Neural crest cell (in vitro differentiated cells): ENCODE results near the gene GHITM. TPM values are rescaled to one million over a fixed set of nuclear protein-coding genes. Genes with fewer than 3 reads are reported as not detected.
"Not testable (repeated sequence)": the region's sequence is repeated elsewhere in the genome, so short reads cannot be mapped to it uniquely, and the experiment has no call there.

Experiments used
- DNase-seq: peaks from one replicate; pipeline ENCODE4 v3.0.0; 2021; ENCODE audit warnings: low read depth, mixed read lengths, low spot score
- H3K27ac Mint-ChIP-seq: one replicate; pipeline ENCODE4 v1.8.0; 2021; ENCODE audit warnings: mild to moderate bottlenecking, mixed read lengths; ENCODE audit not compliant: unreplicated experiment
- H3K27me3 Mint-ChIP-seq: 2 replicates; pipeline ENCODE4 v1.8.0; 2021; ENCODE audit warnings: low read depth, mild to moderate bottlenecking, mixed read lengths
- H3K36me3 Mint-ChIP-seq: 2 replicates; pipeline ENCODE4 v1.8.0; 2021; ENCODE audit warnings: low read depth, mild to moderate bottlenecking, mixed read lengths
- H3K4me1 Mint-ChIP-seq: 2 replicates; pipeline ENCODE4 v1.8.0; 2021; ENCODE audit warnings: mixed read lengths
- H3K4me3 Mint-ChIP-seq: one replicate; pipeline ENCODE4 v1.8.0; 2021; ENCODE audit warnings: mild to moderate bottlenecking, mixed read lengths
- H3K9me3 Mint-ChIP-seq: 2 replicates; pipeline ENCODE4 v1.8.0; 2021; ENCODE audit warnings: mixed read lengths
- total RNA-seq: library from RNA; stranded (reverse); gene quantifications from 2 replicates; pipeline ENCODE4 v1.2.1, GENCODE V29; 2021
- TF ChIP-seq, protein P1 (sequence below): fragments of 200-600 bp; sonication (generic); conservative IDR thresholded peaks from 2 replicates; pipeline ENCODE4 v1.5.0; 2021; ENCODE audit warnings: antibody characterized with exemption, mild to moderate bottlenecking

GHITM gene
- total RNA-seq, 1 donor from 2014 or later = 105 TPM

DNA sequence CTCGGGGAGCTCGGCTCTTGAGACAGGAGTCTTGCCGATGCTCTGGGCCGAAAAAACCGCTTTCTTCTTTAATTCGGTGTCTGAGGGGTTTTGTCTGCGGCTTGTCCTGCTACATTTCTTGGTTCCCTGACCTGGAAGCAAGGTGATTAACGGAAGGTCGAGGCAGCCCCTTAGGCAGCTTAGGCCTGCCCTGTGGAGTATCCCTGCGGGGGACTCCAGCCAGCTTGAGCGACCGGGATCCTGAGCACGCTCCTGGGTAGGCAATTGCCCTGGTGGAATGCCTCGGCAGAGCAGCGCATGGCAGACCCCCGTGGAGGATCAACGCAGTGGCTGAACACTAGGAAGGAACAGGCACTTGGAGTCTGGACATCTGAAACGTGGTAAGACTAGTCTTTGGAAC, 30.5 kb upstream of the GHITM start:
- H3K27me3 Mint-ChIP-seq = peaks cover 3% of the 10 kb centered on the region
- H3K36me3 Mint-ChIP-seq = no peaks in the 10 kb centered on the region
- no peak for DNase-seq
- H3K27ac Mint-ChIP-seq = no peak overlapping the region
- H3K4me1 Mint-ChIP-seq = no peaks in the 10 kb centered on the region
- TF ChIP-seq, protein P1, sequence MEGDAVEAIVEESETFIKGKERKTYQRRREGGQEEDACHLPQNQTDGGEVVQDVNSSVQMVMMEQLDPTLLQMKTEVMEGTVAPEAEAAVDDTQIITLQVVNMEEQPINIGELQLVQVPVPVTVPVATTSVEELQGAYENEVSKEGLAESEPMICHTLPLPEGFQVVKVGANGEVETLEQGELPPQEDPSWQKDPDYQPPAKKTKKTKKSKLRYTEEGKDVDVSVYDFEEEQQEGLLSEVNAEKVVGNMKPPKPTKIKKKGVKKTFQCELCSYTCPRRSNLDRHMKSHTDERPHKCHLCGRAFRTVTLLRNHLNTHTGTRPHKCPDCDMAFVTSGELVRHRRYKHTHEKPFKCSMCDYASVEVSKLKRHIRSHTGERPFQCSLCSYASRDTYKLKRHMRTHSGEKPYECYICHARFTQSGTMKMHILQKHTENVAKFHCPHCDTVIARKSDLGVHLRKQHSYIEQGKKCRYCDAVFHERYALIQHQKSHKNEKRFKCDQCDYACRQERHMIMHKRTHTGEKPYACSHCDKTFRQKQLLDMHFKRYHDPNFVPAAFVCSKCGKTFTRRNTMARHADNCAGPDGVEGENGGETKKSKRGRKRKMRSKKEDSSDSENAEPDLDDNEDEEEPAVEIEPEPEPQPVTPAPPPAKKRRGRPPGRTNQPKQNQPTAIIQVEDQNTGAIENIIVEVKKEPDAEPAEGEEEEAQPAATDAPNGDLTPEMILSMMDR = no peak
- no peaks in the 10 kb centered on the region for H3K9me3 Mint-ChIP-seq
- no peak overlapping the region for H3K4me3 Mint-ChIP-seq

DNA sequence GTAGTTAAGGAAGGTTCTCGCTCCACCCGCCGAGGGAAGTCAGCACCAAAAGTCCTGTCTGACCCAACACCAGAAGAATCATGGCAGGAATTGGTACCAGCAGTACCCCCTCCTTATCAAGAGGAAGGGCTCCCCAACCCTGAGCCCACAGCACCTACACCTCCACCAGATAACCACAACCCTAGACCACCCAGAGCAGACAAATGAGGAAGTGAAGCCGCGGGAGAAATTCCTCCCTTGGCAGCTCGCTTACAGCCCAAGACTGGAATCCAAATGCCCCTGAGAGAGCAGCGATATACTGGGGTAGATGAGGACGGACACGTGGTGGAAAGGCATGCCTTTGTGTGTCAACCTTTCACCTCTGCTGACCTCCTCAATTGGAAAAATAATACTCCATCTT, 29.5 kb upstream of the GHITM start:
- not testable (repeated sequence) for H3K9me3 Mint-ChIP-seq, H3K4me3 Mint-ChIP-seq, H3K4me1 Mint-ChIP-seq, DNase-seq, H3K36me3 Mint-ChIP-seq, H3K27ac Mint-ChIP-seq, H3K27me3 Mint-ChIP-seq

DNA sequence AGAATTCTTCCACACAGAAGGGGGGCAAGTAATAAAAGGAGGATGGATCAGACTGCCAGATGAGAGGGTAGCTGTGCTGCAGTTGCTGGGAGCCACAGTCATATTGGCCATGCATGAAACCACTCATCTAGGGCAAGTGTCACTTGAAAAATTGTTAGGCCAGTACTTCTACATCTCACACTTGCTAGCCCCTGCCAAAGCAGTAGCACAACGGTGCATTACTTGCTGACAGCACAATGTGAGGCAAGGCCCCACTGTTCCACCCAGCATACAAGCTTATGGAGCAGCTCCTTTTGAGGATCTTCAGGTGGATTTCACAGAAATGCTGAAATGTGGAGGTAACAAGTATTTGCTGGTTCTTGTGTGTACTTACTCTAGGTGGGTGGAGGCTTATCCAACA, 25.8 kb upstream of the GHITM start:
- H3K4me1 Mint-ChIP-seq, H3K4me3 Mint-ChIP-seq, H3K36me3 Mint-ChIP-seq, H3K27ac Mint-ChIP-seq, H3K9me3 Mint-ChIP-seq, H3K27me3 Mint-ChIP-seq, DNase-seq: not testable (repeated sequence)

DNA sequence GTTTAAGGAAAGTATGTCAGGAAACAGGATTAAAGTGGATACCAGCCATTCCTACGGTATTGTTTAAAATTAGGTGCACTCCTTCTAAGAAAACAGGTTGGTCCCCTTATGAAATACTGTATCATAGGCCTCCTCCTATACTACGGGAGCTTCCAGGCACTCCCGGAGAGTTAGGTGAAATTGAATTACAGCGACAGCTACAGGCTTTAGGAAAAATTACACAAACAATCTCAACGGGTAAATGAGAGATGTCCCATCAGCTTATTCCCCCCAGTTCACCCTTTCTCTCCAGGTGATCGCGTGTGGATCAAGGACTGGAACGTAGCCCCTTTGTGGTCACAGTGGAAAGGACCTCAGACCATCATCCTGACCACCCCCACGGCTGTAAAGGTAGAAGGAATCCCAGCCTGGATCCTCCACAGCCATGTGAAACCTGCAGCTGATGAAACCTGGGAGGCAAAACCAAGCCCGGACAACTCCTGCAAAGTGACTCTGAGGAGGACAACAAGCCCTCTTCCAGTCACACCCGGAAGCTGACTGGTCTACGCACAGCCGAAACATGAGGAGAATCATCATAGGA, 25.1 kb upstream of the GHITM start:
- DNase-seq = no peak
- Mint-ChIP-seq H3K4me3 (no peak overlapping the region), H3K9me3 (peaks cover 3% of the 10 kb centered on the region), H3K27me3 (peaks cover 9% of the 10 kb centered on the region), H3K4me1 (no peaks in the 10 kb centered on the region), H3K36me3 (no peaks in the 10 kb centered on the region), H3K27ac (no peak overlapping the region)
- TF ChIP-seq, protein P1 = peak; percentile 49

DNA sequence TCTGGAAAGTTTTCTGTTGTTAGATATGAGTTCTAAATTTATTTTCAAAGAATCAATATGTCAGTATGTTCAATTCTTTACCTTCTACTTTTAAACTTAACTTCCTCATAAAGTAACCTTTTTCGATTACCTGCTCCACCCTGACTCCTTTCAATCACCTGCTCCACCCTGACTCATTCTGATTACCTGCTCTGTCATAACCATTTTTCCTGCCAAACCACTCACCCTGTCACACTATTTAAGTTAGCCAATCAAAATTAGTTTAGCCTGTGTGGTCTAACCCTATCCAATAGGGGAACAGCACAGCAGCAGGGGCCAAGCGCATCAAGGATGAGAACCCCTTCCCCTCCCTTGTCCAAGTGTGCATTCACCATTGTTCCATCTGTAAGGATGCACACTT, 22.1 kb upstream of the GHITM start:
- H3K36me3 Mint-ChIP-seq, DNase-seq, H3K9me3 Mint-ChIP-seq, H3K4me3 Mint-ChIP-seq, H3K4me1 Mint-ChIP-seq, H3K27ac Mint-ChIP-seq: not testable (repeated sequence)
- peaks cover 13% of the 10 kb centered on the region for H3K27me3 Mint-ChIP-seq

DNA sequence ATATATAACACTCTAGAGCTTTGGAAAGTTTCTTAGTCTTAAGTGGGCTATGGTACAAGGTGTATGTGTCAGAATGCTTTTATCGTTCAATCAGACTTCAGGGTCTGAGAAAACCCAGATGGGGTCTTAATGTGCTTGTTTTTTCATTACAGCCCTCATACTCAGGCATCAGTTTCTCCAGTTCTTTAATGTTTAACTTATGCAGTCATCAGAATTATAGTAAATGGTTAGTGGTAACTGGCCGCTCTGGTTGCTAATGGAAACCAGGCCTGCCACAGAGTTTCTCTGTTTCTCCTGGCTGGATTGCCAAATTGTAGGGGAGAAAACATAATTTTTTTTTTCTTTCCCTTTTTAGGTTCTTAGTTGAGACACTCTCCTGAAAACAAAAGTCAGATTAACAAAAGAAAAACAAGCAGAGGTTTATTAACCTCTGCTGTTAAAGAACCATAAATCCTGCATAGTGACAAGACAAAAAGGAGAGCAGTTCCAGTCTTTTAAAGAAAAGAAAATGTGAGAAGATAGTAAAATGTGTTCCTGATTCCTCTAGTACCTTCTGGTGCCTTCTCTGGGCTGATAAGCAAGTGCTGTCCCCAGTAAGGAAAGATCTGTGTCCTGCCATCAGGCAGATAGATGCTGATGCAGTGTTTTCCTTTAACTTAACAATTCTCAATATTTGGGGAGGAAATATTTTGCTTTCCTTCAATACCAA, 21.5 kb upstream of the GHITM start:
- TF ChIP-seq, protein P1 = no peak
- no peak overlapping the region for H3K4me3 Mint-ChIP-seq
- no peak overlapping the region for H3K27ac Mint-ChIP-seq

DNA sequence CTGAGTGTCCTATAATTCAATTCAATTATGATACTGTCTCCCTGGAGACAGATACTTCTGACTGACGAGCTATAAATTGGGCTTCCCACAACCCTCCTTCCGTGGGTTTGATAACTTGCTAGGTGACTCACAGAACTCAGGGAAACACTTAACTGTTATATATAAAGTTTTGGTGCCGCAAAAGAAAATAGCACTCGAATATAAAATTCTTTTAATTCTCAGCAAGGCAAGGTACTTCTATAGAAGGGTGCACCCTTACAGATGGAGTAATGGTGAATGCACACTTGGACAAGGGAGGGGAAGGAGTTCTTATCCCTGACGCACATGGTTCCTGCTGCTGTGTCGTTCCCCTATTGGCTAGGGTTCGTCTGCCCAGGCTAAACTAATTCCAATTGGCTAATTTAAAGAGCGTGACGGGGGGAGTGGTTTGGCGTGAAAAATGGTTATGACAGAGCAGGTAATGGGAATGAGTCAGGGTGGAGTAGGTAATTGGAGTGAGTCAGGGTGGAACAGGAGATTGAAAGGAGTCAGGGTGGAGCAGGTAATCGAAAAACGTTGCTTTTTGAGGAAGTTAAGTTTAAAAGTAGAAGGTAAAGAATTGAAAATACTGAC, 20.8 kb upstream of the GHITM start:
- H3K4me3 Mint-ChIP-seq = no peak overlapping the region
- TF ChIP-seq, protein P1 = no peak
- no peaks in the 10 kb centered on the region for H3K4me1 Mint-ChIP-seq
- no peaks in the 10 kb centered on the region for H3K36me3 Mint-ChIP-seq
- peaks cover 13% of the 10 kb centered on the region for H3K27me3 Mint-ChIP-seq
- H3K9me3 Mint-ChIP-seq = peaks cover 3% of the 10 kb centered on the region
- no peak overlapping the region for H3K27ac Mint-ChIP-seq
- no peak for DNase-seq

More for the DNA sequence above, 21.5 kb upstream of the GHITM start:
- no peak for DNase-seq
- H3K9me3 Mint-ChIP-seq = peaks cover 3% of the 10 kb centered on the region
- peaks cover 13% of the 10 kb centered on the region for H3K27me3 Mint-ChIP-seq
- H3K36me3 Mint-ChIP-seq = no peaks in the 10 kb centered on the region
- no peaks in the 10 kb centered on the region for H3K4me1 Mint-ChIP-seq
